Neural cell (in vitro differentiated cells): Measurements from ENCODE around the gene B4GALNT4. TPM values are rescaled to one million over a fixed set of nuclear protein-coding genes. Genes with fewer than 3 reads are reported as not detected.

Experiments used
- H2AFZ ChIP-seq: fragments of 200-600, 300-800 bp; sonication (generic), shearing (Covaris generic); 2 replicates; pipeline ENCODE4 v1.6.0; 2014; ENCODE audit warnings: low read depth, mild to moderate bottlenecking, antibody characterized with exemption, low read length, moderate library complexity
- H3F3A ChIP-seq: fragments of 200-600 bp; shearing (Covaris generic); 2 replicates; pipeline ENCODE4 v1.6.1; 2016; ENCODE audit warnings: mild to moderate bottlenecking, moderate library complexity, mixed read lengths, antibody characterized with exemption, low read length; ENCODE audit not compliant: insufficient read depth, poor library complexity, severe bottlenecking
- H3K27ac ChIP-seq: fragments of 200-600, 300-800 bp; sonication (generic), shearing (Covaris generic); 2 replicates; pipeline ENCODE4 v1.5.1; 2014; ENCODE audit warnings: mild to moderate bottlenecking, low read length, moderate library complexity
- H3K27me3 ChIP-seq: fragments of 300-800, 200-600 bp; sonication (generic), shearing (Covaris generic); 2 replicates; pipeline ENCODE4 v1.6.0; 2014; ENCODE audit warnings: mild to moderate bottlenecking, low read depth, low read length, moderate library complexity; ENCODE audit not compliant: insufficient read depth
- H3K36me3 ChIP-seq: fragments of 300-800, 200-600 bp; sonication (generic), shearing (Covaris generic); 2 replicates; pipeline ENCODE4 v1.5.1; 2014; ENCODE audit warnings: mild to moderate bottlenecking, antibody characterized with exemption, low read length, moderate library complexity; ENCODE audit not compliant: insufficient read depth
- H3K4me2 ChIP-seq: fragments of 300-800, 200-600 bp; sonication (generic), shearing (Covaris generic); 2 replicates; pipeline ENCODE4 v1.6.0; 2014; ENCODE audit warnings: mild to moderate bottlenecking, low read length
- H3K4me3 ChIP-seq: fragments of 300-800, 200-600 bp; sonication (generic), shearing (Covaris generic); 2 replicates; pipeline ENCODE4 v1.5.1; 2014; ENCODE audit warnings: mild to moderate bottlenecking, low read length, moderate library complexity
- H3K79me2 ChIP-seq: fragments of 200-600 bp; shearing (Covaris generic); replicated peaks from 2 replicates; pipeline ENCODE4 v1.6.0; 2014; ENCODE audit warnings: mild to moderate bottlenecking, low read length, moderate library complexity; ENCODE audit not compliant: insufficient read depth
- H3K9ac ChIP-seq: fragments of 300-800, 200-600 bp; sonication (generic), shearing (Covaris generic); 2 replicates; pipeline ENCODE4 v1.6.1; 2016; ENCODE audit warnings: mild to moderate bottlenecking, low read length, mixed read lengths
- H3K9me2 ChIP-seq: fragments of 200-600 bp; shearing (Covaris generic); 2 replicates; pipeline ENCODE4 v1.6.1; 2016; ENCODE audit warnings: mild to moderate bottlenecking, low read length, mixed read lengths; ENCODE audit not compliant: insufficient read depth
- H3K9me3 ChIP-seq: fragments of 200-600, 300-800 bp; sonication (generic), shearing (Covaris generic); 2 replicates; pipeline ENCODE4 v1.6.1; 2016; ENCODE audit warnings: mild to moderate bottlenecking, mixed run types, low read length, moderate library complexity, mixed read lengths
- H4K20me1 ChIP-seq: fragments of 200-600 bp; shearing (Covaris generic); 2 replicates; pipeline ENCODE4 v1.6.1; 2016; ENCODE audit warnings: mild to moderate bottlenecking, mixed run types; ENCODE audit not compliant: insufficient read depth
- CTCF ChIP-seq: fragments of 450-650 bp; IDR thresholded peaks from 2 replicates; pipeline ENCODE4 v1.5.1; 2014; ENCODE audit warnings: antibody characterized with exemption, mild to moderate bottlenecking, moderate library complexity; ENCODE audit not compliant: poor library complexity, severe bottlenecking
- EP300 ChIP-seq: fragments of 450-650 bp; conservative IDR thresholded peaks from 2 replicates; pipeline ENCODE4 v1.6.1; 2014; ENCODE audit warnings: antibody characterized with exemption, mild to moderate bottlenecking, moderate library complexity; ENCODE audit not compliant: poor library complexity, severe bottlenecking
- EZH2 ChIP-seq: fragments of 200-600, 300-800 bp; shearing (Covaris generic), sonication (generic); IDR thresholded peaks from 2 replicates; pipeline ENCODE4 v1.6.1; 2014; ENCODE audit warnings: antibody characterized with exemption, low read length, borderline replicate concordance, mild to moderate bottlenecking; ENCODE audit not compliant: insufficient read depth, poor library complexity, severe bottlenecking
- MXI1 ChIP-seq: fragments of 450-650 bp; conservative IDR thresholded peaks from 2 replicates; pipeline ENCODE4 v1.6.1; 2014; ENCODE audit warnings: antibody characterized with exemption, mild to moderate bottlenecking; ENCODE audit not compliant: poor library complexity, severe bottlenecking
- POLR2AphosphoS5 ChIP-seq: IDR thresholded peaks from 2 replicates; pipeline ENCODE4 v1.6.1; 2012
- RAD21 ChIP-seq: fragments of 450-650 bp; conservative IDR thresholded peaks from 2 replicates; pipeline ENCODE4 v1.6.1; 2014; ENCODE audit warnings: antibody characterized with exemption, mild to moderate bottlenecking, moderate library complexity
- REST ChIP-seq: IDR thresholded peaks from 2 replicates; pipeline ENCODE4 v1.6.1; 2012; ENCODE audit warnings: borderline replicate concordance
- SMC3 ChIP-seq: fragments of 450-650 bp; conservative IDR thresholded peaks from 2 replicates; pipeline ENCODE4 v1.6.1; 2014; ENCODE audit warnings: antibody characterized with exemption, mild to moderate bottlenecking, moderate library complexity; ENCODE audit not compliant: poor library complexity
- TAF1 ChIP-seq: IDR thresholded peaks from 2 replicates; pipeline ENCODE4 v1.6.1; 2012; ENCODE audit warnings: low read depth
- polyA plus RNA-seq: library from polyadenylated mRNA; depleted of rRNA; stranded (reverse); fragments of >200 nt; gene quantifications from 2 replicates; pipeline ENCODE4 v1.2.3, GENCODE V29; 2014

B4GALNT4 gene
- polyA plus RNA-seq, 1 donor from 2014 or later = 440 TPM

GRCh38 chr11:340539-341512 is 28.5 kb upstream of the B4GALNT4 start:
- Histone ChIP-seq H3K9ac (no peak overlapping the region), H3K36me3 (no peaks in the 10 kb centered on the region), H3F3A (no peaks in the 10 kb centered on the region), H4K20me1 (no peaks in the 10 kb centered on the region), H3K27ac (no peak overlapping the region), H3K4me3 (no peak overlapping the region), H3K9me2 (no peaks in the 10 kb centered on the region), H3K79me2 (no peaks in the 10 kb centered on the region), H2AFZ (no peak overlapping the region), H3K27me3 (no peaks in the 10 kb centered on the region), H3K9me3 (no peaks in the 10 kb centered on the region), H3K4me2 (no peak overlapping the region)
- TF ChIP-seq TAF1 = no peak
- TF ChIP-seq POLR2AphosphoS5 = no peak

- Histone ChIP-seq H3K27ac (no peak overlapping the region), H3K4me2 (no peak overlapping the region), H3K27me3 (no peaks in the 10 kb centered on the region), H3K79me2 (no peaks in the 10 kb centered on the region), H3K36me3 (no peaks in the 10 kb centered on the region), H3K9me2 (no peaks in the 10 kb centered on the region), H3K4me3 (no peak overlapping the region), H3K9ac (no peak overlapping the region), H3F3A (no peaks in the 10 kb centered on the region), H2AFZ (no peak overlapping the region), H3K9me3 (no peaks in the 10 kb centered on the region), H4K20me1 (no peaks in the 10 kb centered on the region)
- TF ChIP-seq EP300 (no peak), CTCF (no peak), POLR2AphosphoS5 (no peak), REST (no peak), EZH2 (no peak), SMC3 (no peak), RAD21 (no peak), TAF1 (no peak), MXI1 (no peak)
Observed at GRCh38 chr11:342328-342727, 27.0 kb upstream of the B4GALNT4 start.
